Hematopoietic multipotent progenitor cell treated with erythropoietin and hydrocortisone succinate and interleukin-3 and kit ligand, for 8 days (in vitro differentiated cells): Measurements from ENCODE around the gene SNX8.
A peak's percentile ranks its signal among the peaks of the same experiment; 100 is the strongest.
"Not testable (repeated sequence)": the region's sequence is repeated elsewhere in the genome, so short reads cannot be mapped to it uniquely, and the experiment has no call there.

Experiments
- DNase-seq: peaks from one replicate; pipeline ENCODE4 v3.0.0-alpha.2; 2015

The SNX8 gene

GRCh38 chr7:2314209-2314955, at the start of gene SNX8:
SNX8 (minus strand) TSS chr7:2314441; CDS start chr7:2314421, 20 bp downstream.
- DNase-seq = peak; percentile 84

GRCh38 chr7:2362385-2363088, 48.3 kb upstream of the SNX8 start:
- no peak for DNase-seq

- peak; percentile 61 for DNase-seq
These were observed 46.6 kb upstream of the SNX8 start for GRCh38 chr7:2360796-2361195.

GRCh38 chr7:2359610-2360009, 45.4 kb upstream of the SNX8 start:
- DNase-seq = no peak

- peak; percentile 56 for DNase-seq
These were observed 44.8 kb upstream of the SNX8 start for GRCh38 chr7:2358968-2359527.

GRCh38 chr7:2357571-2357970, 43.3 kb upstream of the SNX8 start:
- DNase-seq = no peak

- DNase-seq = no peak
These were observed 42.9 kb upstream of the SNX8 start for GRCh38 chr7:2357165-2357564.

- DNase-seq = no peak
These were observed 41.4 kb upstream of the SNX8 start for GRCh38 chr7:2355705-2356008.

- peak; percentile 21 for DNase-seq
These were observed 40.9 kb upstream of the SNX8 start for GRCh38 chr7:2354939-2355704.

GRCh38 chr7:2354186-2354938, 40.1 kb upstream of the SNX8 start, which contains the start of gene EIF3B:
EIF3B (plus strand) TSS chr7:2354827; CDS start chr7:2354922, 95 bp downstream.
- peak; percentile 95 for DNase-seq

GRCh38 chr7:2353936-2354185, 39.6 kb upstream of the SNX8 start:
- DNase-seq = peak; percentile 86

GRCh38 chr7:2353113-2353935, 39.1 kb upstream of the SNX8 start:
- DNase-seq = no peak

- DNase-seq = no peak
These were observed 36.6 kb upstream of the SNX8 start for GRCh38 chr7:2350861-2351260.

- DNase-seq = peak; percentile 18
These were observed 35.8 kb upstream of the SNX8 start for GRCh38 chr7:2350055-2350454.

- DNase-seq = not testable (repeated sequence)
These were observed 33.3 kb upstream of the SNX8 start for GRCh38 chr7:2347351-2348063.

- DNase-seq = peak; percentile 90
These were observed 22.5 kb upstream of the SNX8 start for GRCh38 chr7:2336626-2337299.

- DNase-seq = not testable (repeated sequence)
These were observed 18.5 kb upstream of the SNX8 start for GRCh38 chr7:2332606-2333231.

GRCh38 chr7:2331707-2332106, 17.5 kb upstream of the SNX8 start:
- DNase-seq = no peak

GRCh38 chr7:2330493-2330892, 16.3 kb upstream of the SNX8 start:
- no peak for DNase-seq

GRCh38 chr7:2326951-2327350, 12.7 kb upstream of the SNX8 start:
- no peak for DNase-seq
